ENCODE results near the gene TFF3. TPM values are rescaled to one million over a fixed set of nuclear protein-coding genes. Genes with fewer than 3 reads are reported as not detected.

Gene TFF3
- total RNA-seq, 2 donors from 2014 or later = 5.5 TPM; not detected in 1

GRCh38 chr21:42314616-42315295 is 453 bp downstream of the TFF3 start:
- H3K36me3 Mint-ChIP-seq (ENCODE audit: low read depth) = no peaks in the 10 kb centered on the region
- peaks cover 30% of the 10 kb centered on the region for H3K4me1 Mint-ChIP-seq
- no peaks in the 10 kb centered on the region for H3K36me3 ChIP-seq (ENCODE audit: control insufficient read depth, insufficient read depth, low read length)
- H3K9me3 ChIP-seq (ENCODE audit: control insufficient read depth, low read length) = no peaks in the 10 kb centered on the region
- no peak overlapping the region for H3K4me3 ChIP-seq (ENCODE audit: low read length)
- H3K27me3 Mint-ChIP-seq (ENCODE audit: insufficient read depth) = peaks cover 5% of the 10 kb centered on the region
- no peak overlapping the region for H3K9ac ChIP-seq (ENCODE audit: extremely low read depth, low read length, poor library complexity, severe bottlenecking)
- H3K9me3 Mint-ChIP-seq = no peaks in the 10 kb centered on the region
- peaks cover 13% of the 10 kb centered on the region for H3K4me1 ChIP-seq (ENCODE audit: control insufficient read depth, insufficient read depth, low read length)
- no peak for TF ChIP-seq CTCF (conservative IDR thresholded peaks at IDR 0.05)
- WGBS, 2 experiments (ENCODE audit: insufficient coverage in 1 of 2, insufficient read length in 1 of 2) = 90 to 93% methylated on average over 3 to 6 of the region's 6 CpGs
- DNase-seq = no peak
- peaks cover 7% of the 10 kb centered on the region for H3K27me3 ChIP-seq (ENCODE audit: control insufficient read depth, insufficient read depth, low read length, poor library complexity, severe bottlenecking)
- no peak overlapping the region for H3K27ac ChIP-seq (ENCODE audit: low read depth, low read length)
- H3K4me3 Mint-ChIP-seq = no peak overlapping the region
- H3K27ac Mint-ChIP-seq = no peak overlapping the region

GRCh38 chr21:42313501-42313969 is 1.7 kb downstream of the TFF3 start:
- no peak overlapping the region for H3K27ac ChIP-seq (ENCODE audit: low read depth, low read length)
- H3K36me3 Mint-ChIP-seq (ENCODE audit: low read depth) = no peaks in the 10 kb centered on the region
- TF ChIP-seq CTCF (conservative IDR thresholded peaks at IDR 0.05) = no peak

DNA sequence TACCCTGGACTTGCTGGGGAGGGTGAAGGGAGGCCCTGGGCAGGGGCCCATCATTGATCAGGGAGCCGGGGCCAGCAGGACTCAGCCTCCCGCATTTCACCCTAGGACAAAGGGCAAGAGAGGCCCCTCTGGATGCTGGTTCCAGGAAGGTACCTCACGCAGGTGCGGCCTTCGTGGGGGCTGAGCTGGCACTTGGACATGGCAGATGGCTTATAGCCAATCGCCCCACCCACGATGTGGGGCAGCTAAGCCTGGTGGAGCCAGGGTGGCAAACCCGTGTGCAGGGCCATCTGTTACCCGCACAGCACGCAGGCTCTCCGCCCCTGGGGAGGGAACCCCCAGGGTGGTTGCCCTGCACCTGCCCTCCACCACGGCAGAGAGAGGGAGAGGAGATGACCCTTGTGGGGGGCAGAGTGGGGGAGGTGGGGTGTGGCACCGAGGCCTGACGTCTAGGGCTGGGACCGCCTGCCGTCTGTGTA is 2.5 kb downstream of the TFF3 start:
- 87 to 95% methylated on average over 12 to 16 of the region's 16 CpGs for WGBS, 2 experiments (ENCODE audit: insufficient coverage in 1 of 2, insufficient read length in 1 of 2)
- H3K4me1 Mint-ChIP-seq = peaks cover 31% of the 10 kb centered on the region
- Histone ChIP-seq H3K27me3 (ENCODE audit: control insufficient read depth, insufficient read depth, low read length, poor library complexity, severe bottlenecking) (peaks cover 7% of the 10 kb centered on the region), H3K27ac (ENCODE audit: low read depth, low read length) (no peak overlapping the region), H3K4me1 (ENCODE audit: control insufficient read depth, insufficient read depth, low read length) (peaks cover 11% of the 10 kb centered on the region), H3K9me3 (ENCODE audit: control insufficient read depth, low read length) (no peaks in the 10 kb centered on the region), H3K9ac (ENCODE audit: extremely low read depth, low read length, poor library complexity, severe bottlenecking) (no peak overlapping the region), H3K4me3 (ENCODE audit: low read length) (no peak overlapping the region), H3K36me3 (ENCODE audit: control insufficient read depth, insufficient read depth, low read length) (no peaks in the 10 kb centered on the region)
- no peaks in the 10 kb centered on the region for H3K9me3 Mint-ChIP-seq
- no peak overlapping the region for H3K4me3 Mint-ChIP-seq
- H3K27ac Mint-ChIP-seq = no peak overlapping the region
- no peak for TF ChIP-seq CTCF (conservative IDR thresholded peaks at IDR 0.05)
- DNase-seq = no peak
- H3K36me3 Mint-ChIP-seq (ENCODE audit: low read depth) = no peaks in the 10 kb centered on the region
- peaks cover 5% of the 10 kb centered on the region for H3K27me3 Mint-ChIP-seq (ENCODE audit: insufficient read depth)

More at GRCh38 chr21:42313501-42313969, 1.7 kb downstream of the TFF3 start:
- Histone ChIP-seq H3K9ac (ENCODE audit: extremely low read depth, low read length, poor library complexity, severe bottlenecking) (no peak overlapping the region), H3K36me3 (ENCODE audit: control insufficient read depth, insufficient read depth, low read length) (no peaks in the 10 kb centered on the region), H3K27me3 (ENCODE audit: control insufficient read depth, insufficient read depth, low read length, poor library complexity, severe bottlenecking) (peaks cover 7% of the 10 kb centered on the region), H3K4me1 (ENCODE audit: control insufficient read depth, insufficient read depth, low read length) (peaks cover 13% of the 10 kb centered on the region), H3K4me3 (ENCODE audit: low read length) (no peak overlapping the region), H3K9me3 (ENCODE audit: control insufficient read depth, low read length) (no peaks in the 10 kb centered on the region)
- Mint-ChIP-seq H3K9me3 (no peaks in the 10 kb centered on the region), H3K4me3 (no peak overlapping the region), H3K4me1 (peaks cover 33% of the 10 kb centered on the region), H3K27ac (no peak overlapping the region), H3K27me3 (ENCODE audit: insufficient read depth) (peaks cover 5% of the 10 kb centered on the region)
- WGBS, 2 experiments (ENCODE audit: insufficient coverage in 1 of 2, insufficient read length in 1 of 2) = 36 to 49% methylated on average over 11 to 13 of the region's 13 CpGs
- peak; percentile 86 for DNase-seq
